H9 (cell line): ENCODE data around the gene ZNF215. TPM values are rescaled to one million over a fixed set of nuclear protein-coding genes. Genes with fewer than 3 reads are reported as not detected.

Experiments used
- DNase-seq: peaks from one replicate; pipeline ENCODE4 v3.0.0-alpha.2; 2017
- H2AFZ ChIP-seq: one replicate; pipeline ENCODE4 v1.6.1; 2013; ENCODE audit warnings: mild to moderate bottlenecking, low read length, control low read depth, moderate library complexity
- H2AK5ac ChIP-seq: 2 replicates; pipeline ENCODE4 v1.6.1; 2013; ENCODE audit warnings: low read length, control low read depth, mixed read lengths; ENCODE audit not compliant: insufficient read length
- H2BK120ac ChIP-seq: one replicate; pipeline ENCODE4 v1.6.1; 2013; ENCODE audit warnings: low read depth, mild to moderate bottlenecking, low read length, control low read depth, inconsistent platforms; ENCODE audit not compliant: poor library complexity, severe bottlenecking
- H2BK12ac ChIP-seq: 2 replicates; pipeline ENCODE4 v1.6.1; 2013; ENCODE audit warnings: low read length, control low read depth, mixed read lengths, low read depth; ENCODE audit not compliant: insufficient read length
- H2BK15ac ChIP-seq: 2 replicates; pipeline ENCODE4 v1.6.1; 2013; ENCODE audit warnings: low read depth, low read length, control low read depth
- H2BK20ac ChIP-seq: one replicate; pipeline ENCODE4 v1.6.1; 2013; ENCODE audit warnings: low read depth, mild to moderate bottlenecking, low read length, control low read depth, inconsistent platforms; ENCODE audit not compliant: poor library complexity, severe bottlenecking
- H2BK5ac ChIP-seq: 2 replicates; pipeline ENCODE4 v1.6.1; 2013; ENCODE audit warnings: low read length, control low read depth, mixed read lengths; ENCODE audit not compliant: insufficient read length
- H3K14ac ChIP-seq: 2 replicates; pipeline ENCODE4 v1.6.1; 2013; ENCODE audit warnings: low read length, control low read depth; ENCODE audit not compliant: insufficient read depth
- H3K18ac ChIP-seq: 2 replicates; pipeline ENCODE4 v1.6.1; 2013; ENCODE audit warnings: low read depth, mild to moderate bottlenecking, mixed read lengths, low read length, control low read depth; ENCODE audit not compliant: insufficient read length
- H3K23ac ChIP-seq: 2 replicates; pipeline ENCODE4 v1.6.1; 2013; ENCODE audit warnings: low read length, control low read depth, mixed read lengths, low read depth; ENCODE audit not compliant: insufficient read length
- H3K23me2 ChIP-seq: 2 replicates; pipeline ENCODE4 v1.6.1; 2013; ENCODE audit warnings: low read depth, mild to moderate bottlenecking, mixed read lengths, low read length, control low read depth; ENCODE audit not compliant: insufficient read length, poor library complexity, severe bottlenecking
- H3K27ac ChIP-seq: 2 replicates; pipeline ENCODE4 v1.5.1; 2013; ENCODE audit warnings: low read length, control low read depth, mixed read lengths, low read depth; ENCODE audit not compliant: insufficient read length
- H3K27me3 ChIP-seq: 2 replicates; pipeline ENCODE4 v1.6.1; 2013; ENCODE audit warnings: low read length, control low read depth, inconsistent platforms; ENCODE audit not compliant: insufficient read depth
- H3K4ac ChIP-seq: 2 replicates; pipeline ENCODE4 v1.6.1; 2013; ENCODE audit warnings: low read depth, mild to moderate bottlenecking, control low read depth, inconsistent platforms, low read length, moderate library complexity
- H3K4me1 ChIP-seq: 2 replicates; pipeline ENCODE4 v1.6.1; 2013; ENCODE audit warnings: low read length, control low read depth, inconsistent platforms; ENCODE audit not compliant: insufficient read depth
- H3K4me2 ChIP-seq: 2 replicates; pipeline ENCODE4 v1.6.1; 2013; ENCODE audit warnings: low read length, control low read depth, mixed read lengths; ENCODE audit not compliant: insufficient read length, insufficient read depth
- H3K56ac ChIP-seq: 2 replicates; pipeline ENCODE4 v1.6.1; 2013; ENCODE audit warnings: low read depth, mild to moderate bottlenecking, mixed read lengths, low read length, control low read depth; ENCODE audit not compliant: insufficient read length
- H3K79me1 ChIP-seq: 2 replicates; pipeline ENCODE4 v1.6.1; 2013; ENCODE audit warnings: low read depth, mild to moderate bottlenecking, moderate library complexity, low read length, control low read depth, inconsistent platforms; ENCODE audit not compliant: insufficient read depth, poor library complexity, severe bottlenecking
- H3K79me2 ChIP-seq: 2 replicates; pipeline ENCODE4 v1.6.1; 2013; ENCODE audit warnings: low read length, control low read depth, inconsistent platforms; ENCODE audit not compliant: insufficient read depth
- H3K9ac ChIP-seq: 2 replicates; pipeline ENCODE4 v1.6.1; 2013; ENCODE audit warnings: low read length, control low read depth, mixed read lengths; ENCODE audit not compliant: insufficient read length; ENCODE audit errors: extremely low read depth
- H3K9me3 ChIP-seq: one replicate; pipeline ENCODE4 v1.6.1; 2013; ENCODE audit warnings: low read depth, low read length, inconsistent platforms; ENCODE audit not compliant: control insufficient read depth
- H3T11ph ChIP-seq: one replicate; pipeline ENCODE4 v1.6.1; 2013; ENCODE audit warnings: mild to moderate bottlenecking, low read length, control low read depth, inconsistent platforms
- H4K20me1 ChIP-seq: one replicate; pipeline ENCODE4 v1.6.1; 2013; ENCODE audit not compliant: control insufficient read depth, insufficient read length, insufficient read depth
- H4K5ac ChIP-seq: 2 replicates; pipeline ENCODE4 v1.6.1; 2013; ENCODE audit warnings: low read depth, mild to moderate bottlenecking, mixed read lengths, low read length, control low read depth; ENCODE audit not compliant: insufficient read length
- H4K8ac ChIP-seq: replicated peaks from 2 replicates; pipeline ENCODE4 v1.6.1; 2013; ENCODE audit warnings: low read length, control low read depth, mixed read lengths, low read depth; ENCODE audit not compliant: insufficient read length
- H4K91ac ChIP-seq: 2 replicates; pipeline ENCODE4 v1.6.1; 2013; ENCODE audit warnings: low read depth, mild to moderate bottlenecking, moderate library complexity, mixed read lengths, low read length, control low read depth; ENCODE audit not compliant: insufficient read length
- H3K27ac Mint-ChIP-seq, 3 experiments: 2 replicates in 2 of 3; 3 replicates in 1 of 3; pipeline ENCODE4 v1.8.0; 2020 to 2021; ENCODE audit warnings: mixed read lengths in 3 of 3, mild to moderate bottlenecking in 1 of 3, moderate library complexity in 1 of 3
- H3K27me3 Mint-ChIP-seq: 2 replicates; pipeline ENCODE4 v1.8.0; 2021; ENCODE audit warnings: low read depth, mild to moderate bottlenecking, moderate library complexity, mixed read lengths
- H3K36me3 Mint-ChIP-seq, 3 experiments: 2 replicates in 2 of 3; 3 replicates in 1 of 3; pipeline ENCODE4 v1.8.0; 2020 to 2021; ENCODE audit warnings: low read depth in 3 of 3, mixed read lengths in 3 of 3; ENCODE audit not compliant: insufficient read depth in 1 of 3
- H3K4me1 Mint-ChIP-seq, 2 experiments: 2 replicates each; pipeline ENCODE4 v1.8.0; 2020; ENCODE audit warnings: mixed read lengths in 2 of 2
- H3K4me3 Mint-ChIP-seq, 2 experiments: 2 replicates in 1 of 2; 3 replicates in 1 of 2; pipeline ENCODE4 v1.8.0; 2020 to 2021; ENCODE audit warnings: mild to moderate bottlenecking in 2 of 2, mixed read lengths in 2 of 2, moderate library complexity in 1 of 2
- H3K9me3 Mint-ChIP-seq, 2 experiments: 2 replicates in 1 of 2; 3 replicates in 1 of 2; pipeline ENCODE4 v1.8.0; 2020; ENCODE audit warnings: mild to moderate bottlenecking in 2 of 2, mixed read lengths in 2 of 2, moderate library complexity in 1 of 2
- CTCF ChIP-seq: fragments of 200-600 bp; sonication (generic); conservative IDR thresholded peaks from 3 replicates; pipeline ENCODE4 v1.8.0; 2021; ENCODE audit warnings: antibody characterized with exemption, mild to moderate bottlenecking
- WGBS: extraction: QIAGEN DNeasy Blood & Tissue Kit; methylation state at CpG from one replicate; pipeline ENCODE4 v1.1.7; 2013; ENCODE audit warnings: missing lambda C conversion rate, low lambda C conversion rate, mixed read lengths; ENCODE audit not compliant: insufficient read length; ENCODE audit errors: extremely low coverage; 5-methylcytosine and 5-hydroxymethylcytosine counted together
- total RNA-seq: library from RNA; stranded (reverse); gene quantifications from 2 replicates; pipeline ENCODE4 v1.2.1, GENCODE V29; 2021

The ZNF215 gene
- total RNA-seq, 1 experiment from 2014 or later, result 18.0 TPM

GRCh38 chr11:6986487-6986886, 60.3 kb downstream of the ZNF215 start:
- Histone ChIP-seq H3K23me2 (no peaks in the 10 kb centered on the region), H3K27me3 (no peaks in the 10 kb centered on the region), H3K56ac (no peak overlapping the region), H3K79me2 (no peaks in the 10 kb centered on the region), H3K9ac (no peak overlapping the region), H3K23ac (no peak overlapping the region), H2AK5ac (no peak overlapping the region), H3K4ac (no peak overlapping the region), H3K9me3 (no peaks in the 10 kb centered on the region), H2BK20ac (no peak overlapping the region), H2AFZ (no peak overlapping the region), H4K20me1 (no peaks in the 10 kb centered on the region), H2BK120ac (no peak overlapping the region), H3K14ac (no peak overlapping the region), H4K5ac (no peak overlapping the region), H2BK15ac (no peak overlapping the region), H2BK5ac (no peak overlapping the region), H3K27ac (no peak overlapping the region), H3T11ph (no peak overlapping the region), H3K18ac (no peak overlapping the region), H3K4me2 (no peak overlapping the region), H4K8ac (no peak overlapping the region), H2BK12ac (no peak overlapping the region), H4K91ac (no peak overlapping the region), H3K79me1 (no peaks in the 10 kb centered on the region), H3K4me1 (no peaks in the 10 kb centered on the region)
- peaks cover 2 to 15% of the 10 kb centered on the region in 2 experiments; a peak in 3 of 5 replicates for H3K9me3 Mint-ChIP-seq
- peaks cover 0 to 4% (median 0%) of the 10 kb centered on the region in 3 experiments; a peak in 1 of 7 replicates for H3K36me3 Mint-ChIP-seq
- no peaks in the 10 kb centered on the region for H3K4me1 Mint-ChIP-seq
- peak overlapping the region in 1 of 3 experiments; percentile 19; a peak in 1 of 7 replicates for H3K27ac Mint-ChIP-seq
- H3K27me3 Mint-ChIP-seq, result peaks cover 3% of the 10 kb centered on the region; the same call in 1 of the 2 replicates
- no peak overlapping the region for H3K4me3 Mint-ChIP-seq
- no peak for TF ChIP-seq CTCF
- no peak for DNase-seq
- no CpG with 5 or more reads among the region's 1 CpG for WGBS
